ENCODE data around the gene LDB2.

DNA sequence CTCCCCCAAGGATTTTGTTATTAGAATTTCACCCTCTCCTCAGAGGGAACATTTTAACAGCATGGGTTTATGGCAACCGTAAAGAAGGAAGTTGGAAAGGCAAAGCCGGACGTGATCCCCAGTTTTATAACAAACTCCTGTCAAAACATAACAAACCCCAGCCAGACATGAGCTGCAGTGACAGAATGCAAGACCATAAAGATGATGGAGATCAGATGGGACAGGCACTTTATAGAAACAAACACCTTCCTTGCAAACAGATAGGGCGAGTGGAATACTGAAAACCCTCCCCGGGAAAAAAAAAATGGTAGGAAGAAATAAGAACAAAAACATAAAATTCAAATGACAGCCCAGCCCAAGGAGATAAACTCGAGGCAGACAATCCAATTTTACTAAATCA lies 281.4 kb downstream of the LDB2 start:
- TF ChIP-seq, protein P1, sequence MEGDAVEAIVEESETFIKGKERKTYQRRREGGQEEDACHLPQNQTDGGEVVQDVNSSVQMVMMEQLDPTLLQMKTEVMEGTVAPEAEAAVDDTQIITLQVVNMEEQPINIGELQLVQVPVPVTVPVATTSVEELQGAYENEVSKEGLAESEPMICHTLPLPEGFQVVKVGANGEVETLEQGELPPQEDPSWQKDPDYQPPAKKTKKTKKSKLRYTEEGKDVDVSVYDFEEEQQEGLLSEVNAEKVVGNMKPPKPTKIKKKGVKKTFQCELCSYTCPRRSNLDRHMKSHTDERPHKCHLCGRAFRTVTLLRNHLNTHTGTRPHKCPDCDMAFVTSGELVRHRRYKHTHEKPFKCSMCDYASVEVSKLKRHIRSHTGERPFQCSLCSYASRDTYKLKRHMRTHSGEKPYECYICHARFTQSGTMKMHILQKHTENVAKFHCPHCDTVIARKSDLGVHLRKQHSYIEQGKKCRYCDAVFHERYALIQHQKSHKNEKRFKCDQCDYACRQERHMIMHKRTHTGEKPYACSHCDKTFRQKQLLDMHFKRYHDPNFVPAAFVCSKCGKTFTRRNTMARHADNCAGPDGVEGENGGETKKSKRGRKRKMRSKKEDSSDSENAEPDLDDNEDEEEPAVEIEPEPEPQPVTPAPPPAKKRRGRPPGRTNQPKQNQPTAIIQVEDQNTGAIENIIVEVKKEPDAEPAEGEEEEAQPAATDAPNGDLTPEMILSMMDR (IDR thresholded peaks at IDR 0.05; ENCODE audit: low read depth, low read length, poor library complexity, severe bottlenecking) = no peak
- TF ChIP-seq EZH2phosphoT487 (IDR thresholded peaks at IDR 0.05; ENCODE audit: borderline replicate concordance, low read length) = no peak
